Posterior vena cava (tissue), 2 donors: ENCODE results near the gene NACA. TPM values are rescaled to one million over a fixed set of nuclear protein-coding genes. Genes with fewer than 3 reads are reported as not detected.
"Not testable (repeated sequence)": the region's sequence is repeated elsewhere in the genome, so short reads cannot be mapped to it uniquely, and the experiment has no call there.

Experiments used
- DNase-seq: peaks from one replicate; pipeline ENCODE4 v3.0.0-alpha.2; 2020; ENCODE audit warnings: low spot score
- intact Hi-C, 2 donors: fragments of 100-400 bp; cut with DNase I; formaldehyde crosslinking; loops; one replicate each; pipeline versions ENCODE4 v1.14.1 to v1.14.2; 2022 to 2023
- total RNA-seq, 2 donors: library from RNA; stranded (reverse); fragmentation: NEBNext Ultra II Directional; extraction: Animal tissue kit (Norgen Biotek cat#: 25700); gene quantifications; one replicate each; pipeline ENCODE4 v1.2.1, GENCODE V29; 2021
- donor health status: DM: yes; HTN: yes; CAD: no.
- donor health status: DM: yes; HTN: yes; CAD: no.

Gene NACA
- total RNA-seq, 2 donors from 2014 or later = 530 to 542 TPM

- DNase-seq = no peak
- intact Hi-C loops = no loop called here
Measured at GRCh38 chr12:56728139-56728861, 3.2 kb upstream of the NACA start.

GRCh38 chr12:56726196-56726675 lies 1.1 kb upstream of the NACA start:
- not testable (repeated sequence) for DNase-seq
- intact Hi-C loops = loop anchor here in 1 of 2 donors (1.0 kb wide), 1 partner anchor 31 kb away; no protein-coding TSS in a partner anchor

GRCh38 chr12:56725723-56726102 lies 614 bp upstream of the NACA start:
- intact Hi-C loops = loop anchor here in 1 of 2 donors (1.0 kb wide), 1 partner anchor 32 kb away; no protein-coding TSS in a partner anchor

GRCh38 chr12:56724701-56724971 lies 463 bp downstream of the NACA start:
- no peak for DNase-seq

More at GRCh38 chr12:56725723-56726102, 614 bp upstream of the NACA start:
- DNase-seq = no peak

GRCh38 chr12:56723889-56724700 lies 1.0 kb downstream of the NACA start:
- intact Hi-C loops = no loop called here
- no peak for DNase-seq

More at GRCh38 chr12:56724701-56724971, 463 bp downstream of the NACA start:
- intact Hi-C loops = no loop called here

- intact Hi-C loops = no loop called here
- no peak for DNase-seq
Measured at GRCh38 chr12:56723352-56723751, 1.7 kb downstream of the NACA start.

- intact Hi-C loops = no loop called here
- DNase-seq = no peak
Measured at GRCh38 chr12:56722832-56723231, 2.3 kb downstream of the NACA start.

GRCh38 chr12:56721721-56722120 lies 3.4 kb downstream of the NACA start:
- intact Hi-C loops = no loop called here
- DNase-seq = no peak

GRCh38 chr12:56721216-56721615 lies 3.9 kb downstream of the NACA start:
- DNase-seq = no peak
- intact Hi-C loops = no loop called here

GRCh38 chr12:56720731-56721151 lies 4.4 kb downstream of the NACA start:
- no peak for DNase-seq
- intact Hi-C loops = no loop called here

GRCh38 chr12:56719056-56719455 lies 6.0 kb downstream of the NACA start:
- DNase-seq = no peak
- intact Hi-C loops = no loop called here

- DNase-seq = peak; percentile 20
- intact Hi-C loops = no loop called here
Measured at GRCh38 chr12:56718636-56719035, 6.5 kb downstream of the NACA start.

GRCh38 chr12:56718149-56718548 lies 7.0 kb downstream of the NACA start:
- intact Hi-C loops = no loop called here
- DNase-seq = no peak

GRCh38 chr12:56716933-56717880 lies 7.9 kb downstream of the NACA start:
- intact Hi-C loops = loop anchor here in 1 of 2 donors (2.0 kb wide), 1 partner anchor 56 kb away; no protein-coding TSS in a partner anchor
- DNase-seq = no peak

- intact Hi-C loops = loop anchor here in 1 of 2 donors (2.0 kb wide), 1 partner anchor 56 kb away; no protein-coding TSS in a partner anchor
- peak; percentile 49 for DNase-seq
Measured at GRCh38 chr12:56716458-56716857, 8.6 kb downstream of the NACA start.

GRCh38 chr12:56715798-56716197 lies 9.3 kb downstream of the NACA start:
- intact Hi-C loops = loop anchor here in 1 of 2 donors (2.0 kb wide), 1 partner anchor 57 kb away; no protein-coding TSS in a partner anchor
- peak; percentile 40 for DNase-seq

- DNase-seq = no peak
- intact Hi-C loops = no loop called here
Measured at GRCh38 chr12:56714431-56714929, 10.6 kb downstream of the NACA start.

GRCh38 chr12:56713345-56713744 lies 11.8 kb downstream of the NACA start:
- no peak for DNase-seq
- intact Hi-C loops = no loop called here

GRCh38 chr12:56709759-56710376 lies 15.2 kb downstream of the NACA start:
- DNase-seq = no peak
- intact Hi-C loops = no loop called here
